Fibroblast of skin of right quadriceps (primary cell): ENCODE results near the gene USP32.

Source experiments
- DNase-seq: peaks from one replicate; pipeline ENCODE4 v3.0.0-alpha.2; 2013

The USP32 gene

GRCh38 chr17:60149691-60150582 is 242.0 kb downstream of the USP32 start, which contains the start of gene CA4:
TSS of gene CA4 (plus strand) at chr17:60149973. CDS start at chr17:60150035, 62 bp downstream.
- no peak for DNase-seq

- no peak for DNase-seq
Measured at GRCh38 chr17:60148373-60148772, 243.6 kb downstream of the USP32 start.

GRCh38 chr17:60147553-60148223 is 244.2 kb downstream of the USP32 start:
- DNase-seq, result no peak

- no peak for DNase-seq
Measured at GRCh38 chr17:60146206-60146605, 245.7 kb downstream of the USP32 start.

GRCh38 chr17:60145006-60145935 is 246.7 kb downstream of the USP32 start:
- no peak for DNase-seq

- DNase-seq, result peak; percentile 86
Measured at GRCh38 chr17:60142872-60143499, 248.9 kb downstream of the USP32 start.

GRCh38 chr17:60141111-60142018 is 250.6 kb downstream of the USP32 start:
- peak; percentile 55 for DNase-seq

GRCh38 chr17:60139438-60140285 is 252.3 kb downstream of the USP32 start:
- DNase-seq, result peak; percentile 52

- no peak for DNase-seq
Measured at GRCh38 chr17:60138769-60139437, 253.0 kb downstream of the USP32 start.

GRCh38 chr17:60137731-60138130 is 254.2 kb downstream of the USP32 start:
- no peak for DNase-seq

GRCh38 chr17:60135951-60136666 is 255.8 kb downstream of the USP32 start:
- DNase-seq, result no peak

GRCh38 chr17:60135151-60135950 is 256.6 kb downstream of the USP32 start:
- DNase-seq, result peak; percentile 86

GRCh38 chr17:60134396-60135150 is 257.4 kb downstream of the USP32 start:
- no peak for DNase-seq

GRCh38 chr17:60130466-60130865 is 261.5 kb downstream of the USP32 start:
- DNase-seq, result no peak

- DNase-seq, result no peak
Measured at GRCh38 chr17:60129164-60129563, 262.8 kb downstream of the USP32 start.
